ENCODE data around the gene SUGP2.

- TF ChIP-seq POLR2A (IDR thresholded peaks at IDR 0.05; ENCODE audit: low read depth, low read length) (no peak), POLR2AphosphoS5 (IDR thresholded peaks at IDR 0.05; ENCODE audit: low read depth, low read length) (no peak), TAF1 (IDR thresholded peaks at IDR 0.05; ENCODE audit: low read depth, low read length) (no peak)
Observed at GRCh38 chr19:18942692-18943091, 90.6 kb downstream of the SUGP2 start.

All from GM12891 (cell line).